ENCODE data around the gene TTC9. TPM values are rescaled to one million over a fixed set of nuclear protein-coding genes. Genes with fewer than 3 reads are reported as not detected.

TTC9 gene
- total RNA-seq = 1 to 10 TPM; 5.5 to 5.7 TPM

GRCh38 chr14:70641548-70642302 is at the start of gene TTC9:
TTC9 (plus strand) TSS chr14:70641916; CDS start chr14:70642130, 214 bp downstream.
- TF ChIP-seq, protein P1, sequence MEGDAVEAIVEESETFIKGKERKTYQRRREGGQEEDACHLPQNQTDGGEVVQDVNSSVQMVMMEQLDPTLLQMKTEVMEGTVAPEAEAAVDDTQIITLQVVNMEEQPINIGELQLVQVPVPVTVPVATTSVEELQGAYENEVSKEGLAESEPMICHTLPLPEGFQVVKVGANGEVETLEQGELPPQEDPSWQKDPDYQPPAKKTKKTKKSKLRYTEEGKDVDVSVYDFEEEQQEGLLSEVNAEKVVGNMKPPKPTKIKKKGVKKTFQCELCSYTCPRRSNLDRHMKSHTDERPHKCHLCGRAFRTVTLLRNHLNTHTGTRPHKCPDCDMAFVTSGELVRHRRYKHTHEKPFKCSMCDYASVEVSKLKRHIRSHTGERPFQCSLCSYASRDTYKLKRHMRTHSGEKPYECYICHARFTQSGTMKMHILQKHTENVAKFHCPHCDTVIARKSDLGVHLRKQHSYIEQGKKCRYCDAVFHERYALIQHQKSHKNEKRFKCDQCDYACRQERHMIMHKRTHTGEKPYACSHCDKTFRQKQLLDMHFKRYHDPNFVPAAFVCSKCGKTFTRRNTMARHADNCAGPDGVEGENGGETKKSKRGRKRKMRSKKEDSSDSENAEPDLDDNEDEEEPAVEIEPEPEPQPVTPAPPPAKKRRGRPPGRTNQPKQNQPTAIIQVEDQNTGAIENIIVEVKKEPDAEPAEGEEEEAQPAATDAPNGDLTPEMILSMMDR (IDR thresholded peaks at IDR 0.05) = no peak
- Mint-ChIP-seq H3K9me3 (no peaks in the 10 kb centered on the region), H3K27me3 (no peaks in the 10 kb centered on the region), H3K27ac (peak within 1 kb of the TSS; percentile 90), H3K4me3 (peak within 1 kb of the TSS; percentile 88), H3K36me3 (ENCODE audit: low read depth) (peaks cover 6% of the 10 kb centered on the region), H3K4me1 (ENCODE audit: low read depth) (peaks cover 40% of the 10 kb centered on the region)
- intact Hi-C loops (cut with micrococcal nuclease) = loop anchor here (10.0 kb wide), 1 partner anchor 173 kb away; no protein-coding TSS in a partner anchor
- ATAC-seq (peak; percentile 5), DNase-seq (no peak)
- ChIA-PET POLR2A (interaction anchor here (0.6 to 3.9 kb wide), 13 partner anchors 12 to 868 kb away, joined by 3 to 46 read pairs (median 3); partner anchors contain the start of gene MED6), CTCF (interaction anchor here (1.0 to 4.4 kb wide), 7 partner anchors 14 to 168 kb away, joined by 3 to 16 read pairs (median 3); no protein-coding TSS in a partner anchor)

DNA sequence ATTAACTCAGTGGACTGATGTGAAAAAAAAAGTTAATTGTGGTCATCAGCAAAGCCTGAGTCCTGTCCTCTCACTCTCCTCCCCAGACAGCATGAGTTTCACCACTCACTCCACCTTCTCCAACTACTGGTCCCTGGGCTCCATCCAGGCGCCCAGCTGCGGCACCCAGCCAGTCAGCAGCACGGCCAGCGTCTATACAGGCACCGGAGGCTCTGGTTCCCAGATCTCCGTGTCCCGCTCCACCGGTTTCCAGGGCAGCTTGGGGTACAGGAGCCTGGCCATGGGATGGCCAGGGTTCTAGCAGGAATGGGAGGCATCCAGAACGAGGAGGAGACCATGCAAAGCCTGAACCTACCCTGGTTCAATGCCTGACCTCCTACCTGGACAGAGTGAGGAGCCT is 47.3 kb upstream of the TTC9 start:
- Mint-ChIP-seq H3K9me3 (no peaks in the 10 kb centered on the region), H3K27me3 (no peaks in the 10 kb centered on the region), H3K4me3 (no peak overlapping the region), H3K27ac (no peak overlapping the region), H3K36me3 (ENCODE audit: low read depth) (peaks cover 38% of the 10 kb centered on the region), H3K4me1 (ENCODE audit: low read depth) (peaks cover 16% of the 10 kb centered on the region)
- CTCF ChIA-PET = no interaction called here
- intact Hi-C loops (cut with micrococcal nuclease) = no loop called here
- POLR2A ChIA-PET = no interaction called here
- ATAC-seq (no peak), DNase-seq (no peak)
- TF ChIP-seq, protein P1 (IDR thresholded peaks at IDR 0.05) = no peak

GRCh38 chr14:70595443-70596185 is 46.1 kb upstream of the TTC9 start:
- Mint-ChIP-seq H3K36me3 (ENCODE audit: low read depth) (peaks cover 31% of the 10 kb centered on the region), H3K4me3 (no peak overlapping the region), H3K4me1 (ENCODE audit: low read depth) (peaks cover 20% of the 10 kb centered on the region), H3K27me3 (no peaks in the 10 kb centered on the region), H3K27ac (no peak overlapping the region), H3K9me3 (no peaks in the 10 kb centered on the region)
- ChIA-PET POLR2A (no interaction called here), CTCF (no interaction called here)
- DNase-seq = no peak
- no peak for ATAC-seq
- TF ChIP-seq, protein P1 (IDR thresholded peaks at IDR 0.05) = no peak
- intact Hi-C loops (cut with micrococcal nuclease) = no loop called here

- no peak for DNase-seq
- Mint-ChIP-seq H3K4me1 (ENCODE audit: low read depth) (peaks cover 26% of the 10 kb centered on the region), H3K27me3 (no peaks in the 10 kb centered on the region), H3K4me3 (no peak overlapping the region), H3K9me3 (no peaks in the 10 kb centered on the region), H3K27ac (no peak overlapping the region), H3K36me3 (ENCODE audit: low read depth) (peaks cover 20% of the 10 kb centered on the region)
- ChIA-PET POLR2A (no interaction called here), CTCF (no interaction called here)
- ATAC-seq = no peak
- TF ChIP-seq, protein P1 (IDR thresholded peaks at IDR 0.05) = no peak
- intact Hi-C loops (cut with micrococcal nuclease) = no loop called here
These were observed 44.0 kb upstream of the TTC9 start for GRCh38 chr14:70597731-70598130.

Measured in activated CD8-positive, alpha-beta T cell treated with anti-CD3 and anti-CD28 coated beads for 36 hours (primary cell).